Right renal cortex interstitium (tissue), 3 donors: Measurements from ENCODE around the gene AP1S3. TPM values are rescaled to one million over a fixed set of nuclear protein-coding genes. Genes with fewer than 3 reads are reported as not detected.
"Not testable (repeated sequence)": the region's sequence is repeated elsewhere in the genome, so short reads cannot be mapped to it uniquely, and the experiment has no call there.

Experiments
- DNase-seq, 3 donors: peaks; one replicate each; pipeline ENCODE4 v3.0.0-alpha.2; 2013; ENCODE audit warnings: low read depth in 3 of 3, low spot score in 2 of 3
- polyA plus RNA-seq, 3 donors: library from polyadenylated mRNA; unstranded; fragments of 120-200 nt; gene quantifications; one replicate each; pipeline ENCODE4 v1.2.1, GENCODE V29; 2013; ENCODE audit not compliant: insufficient read length in 3 of 3

Gene AP1S3
- 10 to 100 TPM; 11.2 to 13.5 (median 12.6) TPM for polyA plus RNA-seq

DNA sequence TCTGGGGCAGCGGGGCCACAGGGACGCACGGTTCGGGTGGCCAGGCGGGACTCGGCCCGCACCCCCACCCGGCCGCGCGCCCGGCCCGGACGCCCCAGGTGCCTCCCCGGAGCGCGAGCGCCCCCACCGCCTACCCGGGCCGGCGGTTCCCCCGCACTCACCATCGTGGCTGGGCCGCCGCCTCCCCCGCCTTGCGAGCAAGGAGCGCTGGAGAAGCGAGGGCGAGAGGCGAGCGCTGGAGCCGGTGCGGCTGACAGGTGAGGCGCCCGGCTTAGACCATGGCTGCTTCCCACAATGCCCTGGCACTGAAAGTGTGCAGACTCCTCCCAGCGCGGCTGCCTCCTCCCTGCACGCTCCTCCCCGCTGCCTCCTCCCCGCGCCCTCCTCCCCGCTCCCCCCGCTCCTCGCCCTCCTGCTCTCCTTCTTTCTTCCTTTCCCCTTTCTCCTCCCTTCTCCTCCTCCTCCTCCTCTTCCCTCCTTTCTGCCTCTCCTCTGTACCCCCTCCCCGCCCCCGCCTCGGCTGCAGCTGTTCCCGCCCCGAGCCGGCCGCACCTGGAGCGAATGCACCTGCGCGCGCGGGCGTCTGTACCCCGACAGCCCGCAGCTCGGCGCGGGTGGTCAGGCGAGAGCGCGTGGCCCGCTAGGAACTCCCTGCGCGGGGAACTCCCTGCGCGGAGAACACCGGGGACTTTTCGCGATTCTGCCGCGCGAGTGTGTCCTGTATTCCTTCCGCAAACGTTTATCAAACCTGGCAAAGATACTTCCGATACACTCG, at the start of gene AP1S3:
AP1S3 (minus strand) TSS at position 296 of the 775 bp plus-strand sequence; CDS start at position 164, 132 bp downstream.
- DNase-seq = peak in 1 of 3 donors; percentile 59

DNA sequence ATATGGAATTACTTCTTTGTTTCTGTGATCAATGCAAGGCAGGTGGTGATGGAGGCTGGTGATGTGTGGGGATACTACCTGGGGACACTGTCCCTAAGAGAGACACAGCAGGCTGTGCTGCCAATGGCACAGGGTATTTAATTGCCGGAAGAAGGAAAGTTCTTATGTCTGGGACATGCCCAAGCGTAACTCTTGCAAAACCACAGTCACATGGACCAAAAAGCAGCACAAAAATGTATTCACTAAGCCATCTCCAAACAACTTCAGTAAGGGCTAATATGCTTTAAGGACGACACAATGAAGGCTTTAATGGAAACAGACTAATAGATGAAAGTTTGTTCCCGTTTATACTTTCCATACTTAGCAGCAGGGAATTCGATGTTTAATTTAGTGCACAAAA, 49.7 kb upstream of the AP1S3 start:
- DNase-seq = no peak

DNA sequence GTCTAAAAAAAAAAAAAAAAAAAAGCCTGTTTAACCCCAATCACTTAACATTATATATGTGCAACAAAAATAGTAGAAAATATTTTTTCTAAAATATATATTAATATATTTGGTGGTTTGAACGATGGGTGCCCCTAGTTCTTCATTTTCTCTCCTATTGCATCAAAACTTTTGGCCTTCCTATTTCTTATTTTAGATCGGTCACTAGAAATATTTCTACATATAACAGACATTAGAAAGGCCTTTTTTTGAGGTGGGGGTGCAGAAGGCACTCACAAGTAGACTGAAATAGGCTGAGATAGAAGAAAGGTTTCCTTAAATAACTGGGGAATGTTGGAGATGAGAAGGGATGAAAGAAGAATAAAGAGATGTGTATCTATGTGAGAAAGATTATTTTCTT, 49.3 kb upstream of the AP1S3 start:
- DNase-seq = no peak

DNA sequence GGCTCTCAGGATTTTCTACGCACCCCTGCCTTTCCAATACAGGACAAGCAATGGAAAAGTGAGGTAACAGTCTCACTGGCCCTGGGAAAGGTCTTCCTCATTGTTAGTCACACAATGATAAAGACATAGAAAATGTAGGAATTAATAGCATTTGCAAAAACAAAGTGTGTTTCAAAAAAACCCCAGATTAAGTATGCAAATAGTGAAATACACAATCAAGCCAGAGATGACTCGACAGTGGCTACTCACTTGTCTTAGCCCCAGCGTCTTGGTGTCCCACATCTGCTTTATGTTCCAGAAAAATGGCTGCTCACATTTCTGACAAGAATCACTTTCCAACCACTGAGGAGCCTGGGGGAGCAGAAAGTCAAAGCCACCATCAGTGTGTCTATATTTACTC, 47.0 kb upstream of the AP1S3 start:
- no peak for DNase-seq

DNA sequence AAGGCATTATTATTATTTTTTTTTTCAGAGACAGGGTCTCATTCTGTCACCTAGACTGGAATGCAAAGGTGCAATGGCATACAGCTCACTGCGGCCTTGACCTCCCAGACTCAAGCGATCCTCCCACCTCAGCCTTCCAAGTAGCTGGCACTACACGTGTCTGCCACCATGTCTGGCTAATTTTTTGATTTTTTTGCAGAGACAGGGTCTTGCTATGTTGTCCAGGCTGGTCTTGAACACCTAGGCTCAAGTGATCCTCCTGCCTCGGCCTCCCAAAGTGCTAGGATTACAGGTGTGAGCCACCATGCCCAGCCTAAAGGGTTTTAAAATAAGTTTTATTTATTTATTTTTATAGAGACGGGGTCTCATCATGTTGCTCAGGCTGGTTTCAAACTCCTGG, 45.3 kb upstream of the AP1S3 start:
- DNase-seq = no peak

DNA sequence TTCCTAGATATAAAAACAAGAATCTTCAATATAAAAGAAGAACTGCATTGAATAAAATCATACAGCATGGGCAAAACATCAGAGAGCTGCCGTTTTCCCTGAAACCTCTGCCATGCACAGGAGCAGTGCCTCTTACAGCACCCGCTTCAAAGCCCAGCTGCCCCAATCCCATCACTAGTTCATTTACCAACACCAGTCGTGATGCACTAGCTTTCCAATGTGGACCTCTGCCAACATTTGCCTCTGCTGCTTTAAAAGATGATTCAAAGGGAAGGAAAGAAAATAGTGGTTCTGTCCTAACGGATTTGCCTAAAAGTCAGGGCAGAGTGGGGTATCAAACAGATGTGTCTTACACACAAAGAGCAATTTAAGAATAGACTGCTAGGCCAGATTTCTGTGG, 43.4 kb upstream of the AP1S3 start:
- DNase-seq = no peak

DNA sequence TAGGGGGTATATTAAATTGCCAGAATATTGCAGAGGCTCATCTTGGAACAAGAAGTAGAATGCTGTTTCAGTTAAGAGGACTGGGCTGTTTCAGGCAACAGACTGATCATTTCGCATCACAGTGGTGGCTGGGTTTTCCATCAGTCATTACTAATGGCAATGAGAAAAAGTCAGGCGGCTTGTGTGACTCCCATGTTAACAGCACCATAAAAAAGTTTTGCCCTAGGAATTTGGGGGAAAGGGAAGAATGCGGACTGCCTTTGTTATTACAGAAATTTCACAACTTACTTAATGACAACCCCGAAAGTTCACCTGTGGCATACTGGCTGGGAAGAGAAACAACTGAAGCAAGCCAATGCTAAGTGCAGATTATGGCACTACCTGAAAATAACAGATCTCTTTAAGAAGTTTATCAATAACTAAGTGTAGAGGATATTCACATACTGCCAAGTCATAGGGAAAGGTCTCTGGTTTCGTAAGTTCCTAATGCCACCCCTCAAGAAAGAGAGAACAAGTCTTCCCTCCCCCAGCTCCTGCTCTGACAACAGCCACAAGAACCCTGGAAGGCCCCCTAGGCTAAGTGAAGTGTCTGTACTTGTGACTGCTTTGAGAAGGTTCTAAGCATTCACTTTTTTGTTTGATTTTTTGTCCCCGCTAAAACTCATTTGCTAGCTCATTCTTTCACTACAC, 40.5 kb upstream of the AP1S3 start:
- DNase-seq = no peak

DNA sequence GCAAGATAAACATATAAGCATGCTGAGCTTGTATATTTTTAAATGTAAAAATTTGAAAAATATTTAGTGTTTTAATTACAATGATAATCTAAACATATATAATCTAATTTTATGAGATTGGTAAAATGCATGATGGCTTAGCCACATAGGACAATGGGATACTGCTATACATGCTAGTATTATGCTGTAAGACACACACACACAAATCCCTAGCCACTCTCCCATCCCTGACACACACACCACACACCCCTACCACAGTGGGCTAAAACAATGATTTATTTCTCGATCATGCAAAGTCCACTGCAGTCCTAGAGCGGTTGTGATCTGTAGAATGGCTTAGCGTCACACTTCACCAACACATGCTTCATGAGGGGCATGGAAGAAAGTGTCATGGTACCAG, 36.3 kb upstream of the AP1S3 start:
- DNase-seq = no peak

DNA sequence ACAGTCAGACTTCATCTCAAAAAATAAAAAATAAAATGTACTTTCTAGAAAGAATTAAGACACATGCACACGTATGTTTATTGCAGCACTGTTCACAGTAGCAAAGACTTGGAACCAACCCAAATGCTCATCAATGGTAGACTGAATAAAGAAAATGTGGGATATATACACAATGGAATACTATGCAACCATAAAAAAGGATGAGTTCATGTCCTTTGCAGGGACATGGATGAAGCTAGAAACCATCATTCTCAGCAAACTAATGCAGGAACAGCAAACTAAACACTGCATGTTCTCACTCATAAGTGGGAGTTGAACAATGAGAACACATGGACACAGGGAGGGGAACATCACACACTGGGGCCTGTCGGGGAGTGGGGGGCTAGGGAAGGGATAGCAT, 35.4 kb upstream of the AP1S3 start:
- not testable (repeated sequence) for DNase-seq

DNA sequence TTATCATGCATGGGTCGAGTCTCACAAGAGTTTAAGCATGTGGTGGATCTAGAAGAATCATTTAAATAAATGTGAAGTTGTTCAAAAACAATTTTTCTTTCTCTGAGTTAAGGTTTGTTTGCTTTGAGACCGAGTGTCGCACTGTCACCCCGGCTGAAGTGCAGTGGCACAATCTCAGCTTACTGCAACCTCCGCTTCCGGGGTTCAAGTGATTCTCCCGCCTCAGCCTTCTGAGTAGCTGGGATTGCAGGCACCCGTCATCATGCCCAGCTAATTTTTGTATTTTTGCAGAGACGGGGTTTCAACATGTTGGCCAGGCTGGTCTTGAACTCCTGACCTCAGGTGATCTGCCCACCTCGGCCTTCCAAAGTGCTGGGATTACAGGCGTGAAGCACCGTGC, 34.3 kb upstream of the AP1S3 start:
- DNase-seq = not testable (repeated sequence)

DNA sequence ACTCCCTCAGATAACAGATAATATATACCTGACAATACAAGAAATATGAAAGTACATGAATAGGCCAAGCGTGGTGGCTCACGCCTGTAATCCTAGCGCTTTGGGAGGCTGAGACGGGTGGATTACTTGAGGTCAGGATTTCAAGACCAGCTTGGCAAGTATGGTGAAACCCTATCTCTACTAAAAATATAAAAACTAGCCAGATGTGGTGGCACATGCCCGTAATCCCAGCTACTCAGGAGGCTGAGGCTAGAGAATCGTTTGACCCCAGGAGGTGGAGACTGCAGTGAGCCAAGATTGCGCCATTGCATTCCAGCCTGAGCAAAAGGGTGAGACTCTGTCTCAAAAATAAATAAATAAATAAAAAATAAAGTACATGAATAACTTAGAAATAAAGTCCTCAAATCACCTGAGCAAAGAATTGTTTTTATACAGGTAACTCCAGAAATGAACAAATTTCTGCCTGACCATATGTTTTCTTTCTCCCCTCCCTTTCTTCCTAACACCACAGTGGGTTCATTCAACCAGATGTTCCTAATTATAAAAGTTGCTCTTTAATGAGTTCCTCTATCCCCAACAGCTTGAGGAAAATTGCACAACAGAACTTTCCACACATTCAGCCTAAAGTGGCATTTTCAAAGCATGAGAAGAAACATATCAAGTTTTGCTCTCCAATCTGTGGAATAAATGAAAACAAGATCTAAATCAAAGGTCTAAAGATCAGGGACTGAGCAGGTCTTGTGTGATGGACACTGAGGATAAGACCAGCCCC, 33.6 kb upstream of the AP1S3 start:
- DNase-seq = no peak

DNA sequence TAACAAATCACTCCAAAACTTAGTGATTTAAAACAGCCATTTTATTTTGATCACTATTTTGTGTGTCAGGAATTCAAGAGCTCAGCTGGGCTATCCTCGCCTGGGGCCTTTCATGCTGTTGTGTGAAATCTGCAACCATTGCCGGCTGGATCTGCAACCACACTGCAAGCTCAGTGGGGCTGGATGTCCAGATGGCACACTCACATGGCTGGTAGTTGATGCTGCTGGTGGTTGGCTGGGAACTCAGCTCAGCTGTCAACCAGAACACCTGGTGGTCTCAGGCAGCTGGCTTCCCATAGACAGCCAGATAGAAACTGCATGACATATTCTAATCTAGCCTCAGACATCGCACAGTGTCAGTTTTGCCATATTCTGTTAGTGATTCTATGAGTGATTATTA, 30.6 kb upstream of the AP1S3 start:
- no peak for DNase-seq

DNA sequence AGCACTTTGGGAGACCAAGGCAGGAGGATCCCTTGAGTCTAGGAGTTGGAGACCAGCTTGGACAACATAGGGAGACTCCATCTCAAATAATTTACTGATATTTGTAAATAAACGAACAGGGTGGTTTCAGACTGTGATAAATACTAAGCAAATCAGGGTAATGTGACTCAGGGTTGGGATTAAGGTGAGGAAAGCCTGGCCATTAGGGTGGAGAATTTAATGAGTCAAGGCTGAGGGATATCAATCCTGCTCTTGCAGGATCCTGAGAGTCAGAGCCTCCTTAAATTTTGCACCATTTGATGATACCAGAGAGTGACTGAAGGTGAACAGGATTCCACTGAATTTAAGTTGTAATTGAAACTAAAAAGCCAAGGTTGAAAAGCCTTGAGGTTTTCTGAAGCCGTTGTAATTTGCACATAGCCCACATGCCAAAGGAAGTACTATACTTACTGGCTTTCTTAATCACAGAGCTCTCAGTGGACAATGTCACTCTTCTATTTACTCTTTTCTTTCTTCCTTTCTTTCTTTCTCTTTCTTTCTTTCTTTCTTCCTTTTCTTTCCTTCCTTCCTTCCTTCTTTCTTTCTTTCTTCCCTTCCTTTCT, 28.6 kb upstream of the AP1S3 start:
- DNase-seq = no peak

DNA sequence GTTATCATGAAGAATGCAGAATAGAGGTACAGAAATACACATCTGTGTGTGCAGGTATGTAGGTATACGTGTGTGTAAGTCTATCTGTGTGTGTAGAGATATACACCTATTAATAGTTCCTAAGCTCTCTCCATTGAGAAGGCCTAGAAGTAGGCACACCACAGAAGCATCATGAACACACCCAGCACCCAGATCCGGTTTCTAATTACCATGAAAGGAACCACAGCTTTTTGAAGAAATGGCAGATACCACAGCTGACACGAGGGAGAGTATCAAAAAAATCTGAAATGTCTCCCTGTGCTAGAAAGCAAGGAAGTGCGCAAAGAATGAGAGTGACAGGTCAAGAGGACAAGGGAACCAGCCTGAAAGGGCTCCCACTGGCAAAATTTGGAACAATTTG, 27.7 kb upstream of the AP1S3 start:
- no peak for DNase-seq

DNA sequence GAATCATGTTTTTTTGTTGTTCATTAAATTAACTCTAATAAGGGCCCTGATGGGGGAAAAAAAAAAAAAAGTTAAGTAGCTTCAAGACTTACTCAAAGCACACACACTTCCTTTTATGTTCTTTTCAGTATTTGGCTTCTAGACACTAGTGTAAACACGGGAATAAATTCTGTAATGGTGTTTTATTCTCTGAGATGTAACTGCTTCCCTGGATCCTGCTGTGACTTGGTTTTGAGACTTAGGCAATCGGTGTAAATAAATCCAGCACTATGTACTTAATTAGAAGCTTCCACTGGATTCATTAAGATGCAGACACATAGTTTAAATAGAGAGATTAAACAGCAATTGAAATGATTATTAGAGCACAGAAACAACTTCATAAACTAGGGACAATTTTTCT, 26.1 kb upstream of the AP1S3 start:
- no peak for DNase-seq

DNA sequence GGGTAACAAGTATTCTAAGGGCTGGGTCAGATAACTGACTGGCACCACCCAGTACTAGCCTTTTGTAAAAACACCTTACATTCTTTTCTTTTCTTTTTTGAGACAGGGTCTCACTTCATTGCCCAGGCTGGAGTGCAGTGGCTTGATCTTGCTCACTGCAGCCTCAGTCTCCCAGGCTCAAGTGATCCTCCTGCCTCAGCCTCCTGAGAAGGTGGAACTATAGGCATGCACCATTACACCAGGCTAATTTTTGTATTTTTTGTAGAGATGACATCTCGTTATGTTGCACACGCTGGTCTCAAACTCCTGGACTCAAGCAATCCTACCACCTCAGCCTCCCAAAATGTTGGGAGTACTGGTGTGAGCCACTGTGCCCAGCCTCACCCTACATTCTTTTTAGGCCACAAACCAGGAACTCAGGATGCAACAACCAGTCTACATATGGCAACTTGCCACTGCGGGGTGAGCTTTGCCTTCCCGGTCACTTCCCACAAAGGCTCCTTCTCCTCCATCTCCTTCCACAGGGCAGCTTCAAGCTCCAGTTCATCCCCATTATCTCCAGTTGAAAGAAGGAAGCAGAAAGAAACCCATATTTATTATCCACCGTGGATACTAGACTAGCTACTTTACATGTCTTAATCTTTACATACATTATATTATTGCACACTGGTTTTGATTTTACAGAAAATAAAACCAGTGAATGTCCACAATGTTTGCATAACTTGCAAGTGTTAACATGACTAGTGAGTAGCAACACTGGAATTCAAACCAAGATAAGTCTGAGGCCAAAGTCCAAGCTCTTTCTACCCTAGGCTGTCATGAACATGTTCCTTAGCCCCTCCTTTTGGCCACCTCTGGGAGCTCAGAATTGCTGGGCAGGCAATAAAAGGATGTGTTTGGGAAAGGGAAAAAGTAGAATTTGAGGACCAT, 23.7 kb upstream of the AP1S3 start:
- no peak for DNase-seq

DNA sequence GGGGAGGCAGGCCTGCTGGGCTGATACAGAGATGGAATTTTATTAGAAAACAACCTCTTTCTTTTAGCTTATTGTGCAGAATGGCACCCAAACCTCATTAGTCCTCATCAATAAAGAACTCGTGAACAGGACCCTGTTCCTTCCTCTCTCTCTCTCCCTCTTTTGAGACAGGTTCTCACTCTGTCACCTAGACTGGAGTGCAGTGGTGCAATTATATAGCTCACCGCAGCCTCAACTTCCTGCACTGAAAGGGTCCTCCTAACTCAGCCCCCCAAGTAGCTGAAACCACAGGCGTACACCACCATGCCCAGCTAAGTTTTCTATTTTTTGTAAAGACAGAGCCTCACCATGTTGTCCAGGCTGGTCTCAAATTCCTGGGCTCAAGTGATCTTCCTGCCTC, 21.7 kb upstream of the AP1S3 start:
- no peak for DNase-seq

DNA sequence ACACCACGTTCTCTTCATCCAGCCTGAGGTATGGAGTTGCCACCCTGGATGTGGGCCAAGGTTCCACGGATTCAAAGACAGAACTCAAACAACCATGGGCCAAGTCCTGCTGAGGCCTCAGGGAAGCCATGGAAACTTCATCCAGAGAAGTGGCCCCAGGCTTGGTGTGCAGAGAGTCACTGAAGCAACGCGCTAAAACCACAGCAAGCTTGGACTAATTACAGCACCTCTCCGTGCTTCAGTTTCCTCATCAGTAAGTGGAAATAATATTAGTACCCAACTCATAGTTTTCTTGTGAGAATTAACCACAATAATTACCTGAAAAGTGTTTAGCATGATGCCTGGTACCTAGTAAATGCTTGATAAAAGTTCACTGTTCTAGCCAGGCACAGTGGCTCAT, 19.2 kb upstream of the AP1S3 start:
- no peak for DNase-seq

DNA sequence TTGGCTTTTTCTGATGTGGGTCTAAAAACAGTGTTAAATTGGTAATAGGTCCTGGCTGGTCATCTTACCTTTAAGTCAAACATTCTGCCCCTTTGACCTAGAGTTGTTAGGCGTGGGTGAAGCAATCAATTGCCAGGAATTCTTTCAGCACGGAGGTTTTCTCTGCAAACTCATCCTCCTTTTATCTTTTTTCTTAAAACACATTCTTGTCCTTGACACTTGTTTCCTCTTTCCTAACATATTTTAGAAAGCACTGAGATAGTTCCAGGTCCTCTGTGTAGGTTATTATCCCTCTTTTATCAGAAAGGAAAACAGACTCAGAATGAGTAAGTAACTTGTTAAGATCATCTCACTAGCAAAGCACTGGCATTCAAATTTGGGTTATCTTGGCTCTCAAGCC, 18.6 kb upstream of the AP1S3 start:
- no peak for DNase-seq

DNA sequence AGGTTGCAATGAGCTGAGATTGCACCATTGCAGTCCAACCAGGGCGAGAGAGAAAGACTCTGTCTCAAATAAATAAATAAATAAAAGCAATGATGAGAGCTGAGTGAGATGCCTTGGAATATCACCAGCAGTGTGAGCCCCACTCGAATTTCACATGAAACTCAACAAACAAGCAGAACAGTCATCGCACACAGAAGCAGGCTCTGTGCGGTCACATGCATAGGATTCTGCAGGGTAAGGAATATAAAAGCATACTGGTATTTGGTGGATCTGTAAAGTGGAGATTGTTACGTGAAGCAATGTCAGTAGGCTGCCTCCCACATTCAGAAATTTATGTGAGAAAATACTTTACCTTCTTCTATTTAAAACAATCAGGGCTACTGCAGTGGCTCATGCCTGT, 18.0 kb upstream of the AP1S3 start:
- no peak for DNase-seq
